Panc1 (cell line): Measurements from ENCODE around the gene AKT3. TPM values are rescaled to one million over a fixed set of nuclear protein-coding genes. Genes with fewer than 3 reads are reported as not detected.

Source experiments
- ATAC-seq: fragments of 200-7000 bp; cut with Tn5 transposase; 2 replicates; pipeline ENCODE4 v1.9.1; 2020; ENCODE audit warnings: mild to moderate bottlenecking, moderate library complexity
- BruUV-seq: library from RNA; stranded (reverse); fragments of 400-500 nt; replicated peaks from 2 replicates; lab custom pipeline; 2021; lab: Mats Ljungman, UMichigan
- CTCF ChIA-PET: fragments of 300-600 bp; sonication (Branson Sonifier 250); formaldehyde crosslinking; loops from one replicate; lab custom pipeline; 2022; ENCODE audit warnings: antibody characterized with exemption; lab: Charles Lee
- POLR2A ChIA-PET: fragments of 300-600 bp; sonication (Branson Sonifier 250); formaldehyde crosslinking; loops from one replicate; lab custom pipeline; 2022; ENCODE audit warnings: antibody characterized with exemption; lab: Charles Lee
- DNase-seq: peaks from one replicate; pipeline ENCODE4 v3.0.0-alpha.2; 2010; ENCODE audit warnings: low read depth, low spot score
- H3K27ac ChIP-seq: 2 replicates; pipeline ENCODE4 v1.5.1; 2011; ENCODE audit warnings: mild to moderate bottlenecking, low read length, inconsistent platforms
- H3K27me3 ChIP-seq: fragments of 200-500 bp; sonication (Bioruptor generic); 2 replicates; pipeline ENCODE4 v1.6.0; 2014; ENCODE audit warnings: low read length, inconsistent platforms; ENCODE audit not compliant: control insufficient read depth, insufficient read depth
- H3K36me3 ChIP-seq: fragments of 200-500 bp; sonication (Bioruptor generic); 2 replicates; pipeline ENCODE4 v1.5.1; 2014; ENCODE audit warnings: inconsistent platforms, mild to moderate bottlenecking, low read length, moderate library complexity; ENCODE audit not compliant: control insufficient read depth, insufficient read depth
- H3K4me1 ChIP-seq: 2 replicates; pipeline ENCODE4 v1.5.1; 2011; ENCODE audit warnings: inconsistent platforms, mild to moderate bottlenecking, low read length, moderate library complexity; ENCODE audit not compliant: control insufficient read depth, insufficient read depth
- H3K4me3 ChIP-seq, 2 experiments: 2 replicates each; pipeline ENCODE4 v1.5.1; 2011 to 2012; ENCODE audit warnings: low read depth in 2 of 2, low read length in 2 of 2, mild to moderate bottlenecking in 2 of 2, inconsistent platforms in 1 of 2, moderate library complexity in 1 of 2
- H3K9me3 ChIP-seq: fragments of 200-500 bp; sonication (Bioruptor generic); 2 replicates; pipeline ENCODE4 v1.5.1; 2014; ENCODE audit warnings: low read depth, mild to moderate bottlenecking, inconsistent platforms, low read length, moderate library complexity; ENCODE audit not compliant: control insufficient read depth, insufficient read depth
- CTCF ChIP-seq: fragments of 450-650 bp; IDR thresholded peaks from 2 replicates; pipeline ENCODE4 v1.5.1; 2017; ENCODE audit warnings: mild to moderate bottlenecking
- POLR2AphosphoS5 ChIP-seq: IDR thresholded peaks from 2 replicates; pipeline ENCODE4 v1.6.1; 2012; ENCODE audit warnings: mild to moderate bottlenecking, low read depth, low read length, moderate library complexity
- REST ChIP-seq, 2 experiments: IDR thresholded peaks; 2 replicates each; pipeline ENCODE4 v1.6.1; 2011 to 2012; ENCODE audit warnings: low read depth in 2 of 2, control low read depth in 1 of 2, low read length in 1 of 2, mild to moderate bottlenecking in 1 of 2, moderate library complexity in 1 of 2; ENCODE audit not compliant: insufficient read depth in 1 of 2
- SIN3A ChIP-seq: IDR thresholded peaks from 2 replicates; pipeline ENCODE4 v1.6.1; 2012; ENCODE audit warnings: low read depth, mild to moderate bottlenecking, low read length, moderate library complexity, borderline replicate concordance; ENCODE audit not compliant: insufficient read depth
- TCF7L2 ChIP-seq: IDR thresholded peaks from 2 replicates; pipeline ENCODE4 v1.6.1; 2011; ENCODE audit warnings: mild to moderate bottlenecking, low read depth, low read length, inconsistent platforms
- in situ Hi-C: cut with HindIII; loops from 2 replicates; pipeline ENCODE4 v1.10.0; 2016; ENCODE audit warnings: low sequenced_read_pairs, low pct_unique_long_range_greater_than_20kb
- intact Hi-C: fragments of 100-400 bp; cut with micrococcal nuclease; formaldehyde crosslinking; loops from one replicate; pipeline ENCODE4 v1.10.0; 2022; ENCODE audit not compliant: unreplicated experiment
- total RNA-seq: library from RNA; stranded (reverse); gene quantifications from one replicate; pipeline ENCODE4 v1.2.1, GENCODE V29; 2021; ENCODE audit not compliant: unreplicated experiment

Gene AKT3
- total RNA-seq, 1 experiment from 2014 or later, result 11.0 TPM

- H3K4me1 ChIP-seq, result no peaks in the 10 kb centered on the region
- no peak for TF ChIP-seq TCF7L2
- no TSS peak for BruUV-seq
- no peaks in the 10 kb centered on the region for H3K27me3 ChIP-seq
- H3K27ac ChIP-seq, result no peak overlapping the region
- no peaks in the 10 kb centered on the region for H3K36me3 ChIP-seq
- in situ Hi-C loops (no loop called here), intact Hi-C loops (no loop called here)
- CTCF ChIA-PET, result no interaction called here
- no peaks in the 10 kb centered on the region for H3K9me3 ChIP-seq
- DNase-seq (no peak), ATAC-seq (no peak)
- H3K4me3 ChIP-seq, result no peak overlapping the region
- POLR2A ChIA-PET, result no interaction called here
These were observed 144.5 kb downstream of the AKT3 start for GRCh38 chr1:243705585-243705984.

- in situ Hi-C loops (no loop called here), intact Hi-C loops (no loop called here)
- Histone ChIP-seq H3K36me3 (no peaks in the 10 kb centered on the region), H3K9me3 (no peaks in the 10 kb centered on the region), H3K4me3 (no peak overlapping the region), H3K27ac (no peak overlapping the region), H3K4me1 (no peaks in the 10 kb centered on the region), H3K27me3 (no peaks in the 10 kb centered on the region)
- no peak for DNase-seq
- TF ChIP-seq TCF7L2, result no peak
- TF ChIP-seq REST (IDR thresholded peaks at IDR 0.05; ENCODE audit: insufficient read depth in 1 of 2, low read depth in 2 of 2, low read length in 1 of 2), result no peak
- no peak for TF ChIP-seq CTCF
- no peak for TF ChIP-seq SIN3A
- no peak for TF ChIP-seq POLR2AphosphoS5
- BruUV-seq, result no TSS peak
- CTCF ChIA-PET, result no interaction called here
- POLR2A ChIA-PET, result interaction anchor here (0.6 kb wide), 1 partner anchor 570 kb away, joined by 3 read pairs; no protein-coding TSS in a partner anchor
- no peak for ATAC-seq
These were observed 148.2 kb downstream of the AKT3 start for GRCh38 chr1:243701872-243702271.

GRCh38 chr1:243693800-243694199 lies 156.2 kb downstream of the AKT3 start:
- no peaks in the 10 kb centered on the region for H3K36me3 ChIP-seq
- H3K27me3 ChIP-seq, result no peaks in the 10 kb centered on the region
- DNase-seq (no peak), ATAC-seq (no peak)
- intact Hi-C loops, result no loop called here
- POLR2A ChIA-PET, result no interaction called here
- no peaks in the 10 kb centered on the region for H3K4me1 ChIP-seq
- BruUV-seq, result no TSS peak
- H3K27ac ChIP-seq, result no peak overlapping the region
- in situ Hi-C loops, result no loop called here
- TF ChIP-seq POLR2AphosphoS5 (no peak), TCF7L2 (no peak), REST (IDR thresholded peaks at IDR 0.05; ENCODE audit: insufficient read depth in 1 of 2, low read depth in 2 of 2, low read length in 1 of 2) (no peak), SIN3A (no peak), CTCF (no peak)
- CTCF ChIA-PET, result no interaction called here
- H3K4me3 ChIP-seq, result no peak overlapping the region
- no peaks in the 10 kb centered on the region for H3K9me3 ChIP-seq
